Measurements from ENCODE around the gene HEXIM2. TPM values are rescaled to one million over a fixed set of nuclear protein-coding genes. Genes with fewer than 3 reads are reported as not detected.
A peak's percentile ranks its signal among the peaks of the same experiment; 100 is the strongest.

The HEXIM2 gene
- total and polyA plus RNA-seq, 3 experiments from 2014 or later: 4.0 to 9.3 (median 7.7) TPM

- ChIA-PET POLR2A (interaction anchor here (0.6 to 8.5 kb wide), 6 partner anchors 9 to 90 kb away, joined by 3 to 327 read pairs (median 9); partner anchors contain the start of genes ACBD4, FMNL1, HEXIM2 and NMT1), CTCF (interaction anchor here (0.6 to 13.2 kb wide), 19 partner anchors 8 to 439 kb away, joined by 3 to 315 read pairs (median 5); partner anchors contain the start of genes ACBD4, FMNL1, HEXIM2 and MAP3K14)
- Mint-ChIP-seq H3K4me3 (peak overlapping the region; percentile 23 to 95 (median 65)), H3K4me1 (peaks cover 40 to 61% (median 61%) of the 10 kb centered on the region in 3 donors), H3K27me3 (peaks cover 0 to 11% of the 10 kb centered on the region in 2 donors), H3K27ac (peak overlapping the region; percentile 65 to 99 (median 86)), H3K9me3 (peaks cover 0 to 3% (median 0%) of the 10 kb centered on the region in 5 donors), H3K36me3 (peaks cover 0 to 27% (median under 1%) of the 10 kb centered on the region in 3 donors)
- Histone ChIP-seq H3K36me3 (ENCODE audit: insufficient read depth, low read length) (no peaks in the 10 kb centered on the region), H3K27ac (ENCODE audit: low read depth, low read length) (peak overlapping the region; percentile 75), H3K4me1 (ENCODE audit: insufficient read depth, low read length) (peaks cover 35% of the 10 kb centered on the region), H3K9me3 (ENCODE audit: low read length) (no peaks in the 10 kb centered on the region), H3K4me3 (ENCODE audit: low read length) (peak overlapping the region; percentile 17), H3K27me3 (ENCODE audit: insufficient read depth, low read length, poor library complexity, severe bottlenecking) (no peaks in the 10 kb centered on the region)
- no peak for DNase-seq
Measured at GRCh38 chr17:45150911-45151809, 10.5 kb upstream of the HEXIM2 start.

GRCh38 chr17:45155029-45155428 is 6.6 kb upstream of the HEXIM2 start:
- Mint-ChIP-seq H3K27ac (no peak overlapping the region), H3K36me3 (peaks cover 0 to 21% (median 6%) of the 10 kb centered on the region in 3 donors), H3K27me3 (no peaks in the 10 kb centered on the region), H3K9me3 (no peaks in the 10 kb centered on the region), H3K4me3 (no peak overlapping the region), H3K4me1 (peaks cover 39 to 65% (median 61%) of the 10 kb centered on the region in 3 donors)
- no peaks in the 10 kb centered on the region for H3K9me3 ChIP-seq (ENCODE audit: low read length)
- H3K4me3 ChIP-seq (ENCODE audit: low read length): no peak overlapping the region
- no peak for DNase-seq
- no peaks in the 10 kb centered on the region for H3K36me3 ChIP-seq (ENCODE audit: insufficient read depth, low read length)
- H3K4me1 ChIP-seq (ENCODE audit: insufficient read depth, low read length): peaks cover 43% of the 10 kb centered on the region
- ChIA-PET CTCF (interaction anchor here (1.0 to 13.2 kb wide), 4 partner anchors 21 to 69 kb away, joined by 3 to 315 read pairs (median 48); partner anchors contain the start of genes ACBD4 and PLCD3), POLR2A (interaction anchor here (0.6 kb wide), 2 partner anchors 66 to 233 kb away, joined by 3 to 5 read pairs; no protein-coding TSS in a partner anchor)
- no peaks in the 10 kb centered on the region for H3K27me3 ChIP-seq (ENCODE audit: insufficient read depth, low read length, poor library complexity, severe bottlenecking)
- H3K27ac ChIP-seq (ENCODE audit: low read depth, low read length): no peak overlapping the region

- H3K36me3 ChIP-seq (ENCODE audit: insufficient read depth, low read length): no peaks in the 10 kb centered on the region
- no peaks in the 10 kb centered on the region for H3K27me3 Mint-ChIP-seq
Measured at GRCh38 chr17:45155483-45155882, 6.2 kb upstream of the HEXIM2 start.

GRCh38 chr17:45156242-45156641 is 5.4 kb upstream of the HEXIM2 start:
- CTCF ChIA-PET: interaction anchor here (1.0 to 13.2 kb wide), 4 partner anchors 21 to 42 kb away, joined by 5 to 315 read pairs (median 95); partner anchors contain the start of genes ACBD4 and PLCD3
- Histone ChIP-seq H3K36me3 (ENCODE audit: insufficient read depth, low read length) (no peaks in the 10 kb centered on the region), H3K27me3 (ENCODE audit: insufficient read depth, low read length, poor library complexity, severe bottlenecking) (no peaks in the 10 kb centered on the region), H3K9me3 (ENCODE audit: low read length) (no peaks in the 10 kb centered on the region), H3K4me3 (ENCODE audit: low read length) (no peak overlapping the region), H3K27ac (ENCODE audit: low read depth, low read length) (no peak overlapping the region), H3K4me1 (ENCODE audit: insufficient read depth, low read length) (peaks cover 37% of the 10 kb centered on the region)
- Mint-ChIP-seq H3K4me1 (peaks cover 33 to 56% (median 54%) of the 10 kb centered on the region in 3 donors), H3K36me3 (peaks cover 0 to 24% (median 6%) of the 10 kb centered on the region in 3 donors), H3K4me3 (no peak overlapping the region), H3K27me3 (no peaks in the 10 kb centered on the region), H3K27ac (peak overlapping the region in 3 of 8 donors; percentile 38 to 50 (median 46)), H3K9me3 (no peaks in the 10 kb centered on the region)
- POLR2A ChIA-PET: no interaction called here
- DNase-seq: no peak

More at GRCh38 chr17:45155483-45155882, 6.2 kb upstream of the HEXIM2 start:
- Histone ChIP-seq H3K27me3 (ENCODE audit: insufficient read depth, low read length, poor library complexity, severe bottlenecking) (no peaks in the 10 kb centered on the region), H3K9me3 (ENCODE audit: low read length) (no peaks in the 10 kb centered on the region), H3K4me1 (ENCODE audit: insufficient read depth, low read length) (peaks cover 45% of the 10 kb centered on the region), H3K4me3 (ENCODE audit: low read length) (no peak overlapping the region), H3K27ac (ENCODE audit: low read depth, low read length) (no peak overlapping the region)
- H3K36me3 Mint-ChIP-seq: peaks cover 0 to 21% (median 6%) of the 10 kb centered on the region in 3 donors
- ChIA-PET CTCF (interaction anchor here (1.0 to 13.2 kb wide), 4 partner anchors 22 to 69 kb away, joined by 3 to 315 read pairs (median 48); partner anchors contain the start of genes ACBD4 and PLCD3), POLR2A (interaction anchor here (0.6 kb wide), 3 partner anchors 65 to 232 kb away, joined by 3 to 5 read pairs (median 3); no protein-coding TSS in a partner anchor)
- peak overlapping the region in 1 of 7 donors; percentile 53 for H3K4me3 Mint-ChIP-seq
- no peak for DNase-seq
- H3K4me1 Mint-ChIP-seq: peaks cover 39 to 63% (median 61%) of the 10 kb centered on the region in 3 donors
- H3K9me3 Mint-ChIP-seq: no peaks in the 10 kb centered on the region
- H3K27ac Mint-ChIP-seq: peak overlapping the region in 5 of 8 donors; percentile 29 to 66 (median 55)

GRCh38 chr17:45160447-45161287 is 1.0 kb upstream of the HEXIM2 start:
- H3K27me3 Mint-ChIP-seq: peaks cover 0 to 2% of the 10 kb centered on the region in 2 donors
- peaks cover 27% of the 10 kb centered on the region for H3K4me1 ChIP-seq (ENCODE audit: insufficient read depth, low read length)
- no peaks in the 10 kb centered on the region for H3K36me3 ChIP-seq (ENCODE audit: insufficient read depth, low read length)
- H3K27ac Mint-ChIP-seq: peak overlapping the region; percentile 89 to 99 (median 98)
- H3K9me3 Mint-ChIP-seq: no peaks in the 10 kb centered on the region
- H3K36me3 Mint-ChIP-seq: peaks cover 0 to 25% (median 6%) of the 10 kb centered on the region in 3 donors
- CTCF ChIA-PET: interaction anchor here (1.0 to 9.3 kb wide), 10 partner anchors 11 to 252 kb away, joined by 3 to 152 read pairs (median 4); partner anchors contain the start of genes ACBD4, HEXIM1 and MAP3K14
- H3K4me3 Mint-ChIP-seq: peak overlapping the region; percentile 92 to 99 (median 94)
- peak overlapping the region; percentile 67 for H3K4me3 ChIP-seq (ENCODE audit: low read length)
- H3K27ac ChIP-seq (ENCODE audit: low read depth, low read length): peak overlapping the region; percentile 96
- peaks cover 33 to 56% (median 55%) of the 10 kb centered on the region in 3 donors for H3K4me1 Mint-ChIP-seq
- POLR2A ChIA-PET: interaction anchor here (0.6 to 5.3 kb wide), 16 partner anchors 12 to 604 kb away, joined by 3 to 327 read pairs (median 7); partner anchors contain the start of genes ACBD4, FMNL1, HEXIM1 and MAP3K14
- peak; percentile 30 to 76 (median 50) for DNase-seq
- no peaks in the 10 kb centered on the region for H3K9me3 ChIP-seq (ENCODE audit: low read length)
- no peaks in the 10 kb centered on the region for H3K27me3 ChIP-seq (ENCODE audit: insufficient read depth, low read length, poor library complexity, severe bottlenecking)

GRCh38 chr17:45162025-45162687 is 481 bp downstream of the HEXIM2 start:
- peak overlapping the region; percentile 64 for H3K4me3 ChIP-seq (ENCODE audit: low read length)
- H3K9me3 Mint-ChIP-seq: no peaks in the 10 kb centered on the region

More at GRCh38 chr17:45162025-45162687, 481 bp downstream of the HEXIM2 start:
- Histone ChIP-seq H3K27ac (ENCODE audit: low read depth, low read length) (peak overlapping the region; percentile 58), H3K4me1 (ENCODE audit: insufficient read depth, low read length) (peaks cover 27% of the 10 kb centered on the region), H3K36me3 (ENCODE audit: insufficient read depth, low read length) (no peaks in the 10 kb centered on the region), H3K27me3 (ENCODE audit: insufficient read depth, low read length, poor library complexity, severe bottlenecking) (no peaks in the 10 kb centered on the region), H3K9me3 (ENCODE audit: low read length) (no peaks in the 10 kb centered on the region)
- POLR2A ChIA-PET: interaction anchor here (1.2 to 5.3 kb wide), 9 partner anchors 11 to 150 kb away, joined by 4 to 327 read pairs (median 7); partner anchors contain the start of genes HEXIM1, NMT1 and PLCD3
- Mint-ChIP-seq H3K4me1 (peaks cover 29 to 46% (median 45%) of the 10 kb centered on the region in 3 donors), H3K4me3 (peak overlapping the region; percentile 92 to 99 (median 94)), H3K27ac (peak overlapping the region in 7 of 8 donors; percentile 10 to 99 (median 97)), H3K36me3 (peaks cover 0 to 22% (median 3%) of the 10 kb centered on the region in 3 donors), H3K27me3 (peaks cover 0 to 2% of the 10 kb centered on the region in 2 donors)
- DNase-seq: no peak
- CTCF ChIA-PET: interaction anchor here (0.7 to 9.3 kb wide), 6 partner anchors 12 to 84 kb away, joined by 3 to 152 read pairs (median 12); partner anchors contain the start of genes ACBD4 and HEXIM1
